GM23248 (cell line): Measurements from ENCODE around the gene SMC3.

Experiments
- EZH2 ChIP-seq: fragments of 200-600 bp; sonication (generic); IDR thresholded peaks from 2 replicates; pipeline ENCODE4 v1.6.1; 2018; ENCODE audit warnings: antibody characterized with exemption, mild to moderate bottlenecking; ENCODE audit not compliant: insufficient read depth, poor library complexity, severe bottlenecking
- EZH2phosphoT487 ChIP-seq: fragments of 200-600 bp; sonication (generic); IDR thresholded peaks from 2 replicates; pipeline ENCODE4 v1.6.1; 2018; ENCODE audit warnings: antibody characterized with exemption, moderate library complexity, mild to moderate bottlenecking, low read depth; ENCODE audit not compliant: insufficient read depth

- TF ChIP-seq EZH2 (no peak), EZH2phosphoT487 (no peak)
These were observed 82.1 kb downstream of the SMC3 start for GRCh38 chr10:110649347-110650264.
